Measurements from ENCODE around the gene SLC35A5. TPM values are rescaled to one million over a fixed set of nuclear protein-coding genes. Genes with fewer than 3 reads are reported as not detected.
A peak's percentile ranks its signal among the peaks of the same experiment; 100 is the strongest.

The SLC35A5 gene
- polyA plus RNA-seq, 4 donors: 6.2 to 49.3 (median 14.1) TPM

DNA sequence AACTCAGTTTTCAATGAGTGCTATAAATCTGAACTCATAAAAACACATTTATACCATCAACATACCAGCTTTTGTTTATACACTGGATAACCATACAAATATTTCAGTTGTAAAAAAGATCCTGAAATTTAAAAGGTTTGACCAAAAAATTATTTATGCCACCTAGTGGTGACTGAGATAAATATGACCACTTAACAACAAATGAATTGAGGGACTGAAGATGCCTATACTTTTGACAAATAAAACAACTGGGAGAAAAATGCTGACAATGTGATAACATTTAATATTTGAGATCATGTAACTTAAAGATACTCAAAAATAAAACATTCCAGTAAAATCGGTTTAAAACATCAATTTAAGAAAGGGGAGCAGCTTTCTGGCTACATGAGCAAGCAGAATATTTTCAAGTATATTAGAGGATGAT is 30.5 kb upstream of the SLC35A5 start:
- H3K4me1 ChIP-seq (ENCODE audit: control insufficient read depth in 3 of 3, insufficient read depth in 2 of 3, low read depth in 1 of 3, low read length in 2 of 3): no peaks in the 10 kb centered on the region
- H3K4me3 ChIP-seq (ENCODE audit: low read depth in 1 of 3, low read length in 3 of 3): no peak overlapping the region
- H3K27ac ChIP-seq (ENCODE audit: low read depth in 1 of 3, low read length in 2 of 3): no peak overlapping the region
- peaks cover 3 to 11% (median 5%) of the 10 kb centered on the region in 3 donors for H3K36me3 ChIP-seq (ENCODE audit: control insufficient read depth in 3 of 3, insufficient read depth in 2 of 3, low read depth in 1 of 3, low read length in 3 of 3)
- no peak for FAIRE-seq
- WGBS, 3 donors: 5 to 11% (median 6%) methylated on average over 1 of the region's 1 CpG
- H3K27me3 ChIP-seq (ENCODE audit: control insufficient read depth in 3 of 3, insufficient read depth in 3 of 3, low read length in 3 of 3): no peaks in the 10 kb centered on the region
- no peaks in the 10 kb centered on the region for H3K9me3 ChIP-seq (ENCODE audit: control insufficient read depth in 2 of 2, insufficient read depth in 1 of 2, low read depth in 1 of 2, low read length in 1 of 2)
- DNase-seq: peak; percentile 14 to 26

GRCh38 chr3:112539825-112540650 is 21.8 kb upstream of the SLC35A5 start:
- no peak for DNase-seq
- WGBS, 3 donors: 83 to 100% (median 87%) methylated on average over 1 of the region's 1 CpG
- no peaks in the 10 kb centered on the region for H3K27me3 ChIP-seq (ENCODE audit: control insufficient read depth in 3 of 3, insufficient read depth in 3 of 3, low read length in 3 of 3)
- H3K4me1 ChIP-seq (ENCODE audit: control insufficient read depth in 3 of 3, insufficient read depth in 2 of 3, low read depth in 1 of 3, low read length in 2 of 3): no peaks in the 10 kb centered on the region
- H3K4me3 ChIP-seq (ENCODE audit: low read depth in 1 of 3, low read length in 3 of 3): no peak overlapping the region
- no peak overlapping the region for H3K27ac ChIP-seq (ENCODE audit: low read depth in 1 of 3, low read length in 2 of 3)
- H3K36me3 ChIP-seq (ENCODE audit: control insufficient read depth in 3 of 3, insufficient read depth in 2 of 3, low read depth in 1 of 3, low read length in 3 of 3): peaks cover 3 to 13% (median 7%) of the 10 kb centered on the region in 3 donors
- no peaks in the 10 kb centered on the region for H3K9me3 ChIP-seq (ENCODE audit: control insufficient read depth in 2 of 2, insufficient read depth in 1 of 2, low read depth in 1 of 2, low read length in 1 of 2)
- no peak for FAIRE-seq

- FAIRE-seq (no peak), DNase-seq (no peak)
- Histone ChIP-seq H3K27me3 (ENCODE audit: control insufficient read depth in 3 of 3, insufficient read depth in 3 of 3, low read length in 3 of 3) (no peaks in the 10 kb centered on the region), H3K36me3 (ENCODE audit: control insufficient read depth in 3 of 3, insufficient read depth in 2 of 3, low read depth in 1 of 3, low read length in 3 of 3) (peaks cover 2 to 12% (median 9%) of the 10 kb centered on the region in 3 donors), H3K9me3 (ENCODE audit: control insufficient read depth in 2 of 2, insufficient read depth in 1 of 2, low read depth in 1 of 2, low read length in 1 of 2) (no peaks in the 10 kb centered on the region), H3K4me3 (ENCODE audit: low read depth in 1 of 3, low read length in 3 of 3) (no peak overlapping the region), H3K27ac (ENCODE audit: low read depth in 1 of 3, low read length in 2 of 3) (no peak overlapping the region), H3K4me1 (ENCODE audit: control insufficient read depth in 3 of 3, insufficient read depth in 2 of 3, low read depth in 1 of 3, low read length in 2 of 3) (peaks cover 0 to 3% (median 3%) of the 10 kb centered on the region in 3 donors)
- 86 to 92% (median 89%) methylated on average over 5 of the region's 5 CpGs for WGBS, 3 donors
Observed at GRCh38 chr3:112546216-112546759, 15.6 kb upstream of the SLC35A5 start.

DNA sequence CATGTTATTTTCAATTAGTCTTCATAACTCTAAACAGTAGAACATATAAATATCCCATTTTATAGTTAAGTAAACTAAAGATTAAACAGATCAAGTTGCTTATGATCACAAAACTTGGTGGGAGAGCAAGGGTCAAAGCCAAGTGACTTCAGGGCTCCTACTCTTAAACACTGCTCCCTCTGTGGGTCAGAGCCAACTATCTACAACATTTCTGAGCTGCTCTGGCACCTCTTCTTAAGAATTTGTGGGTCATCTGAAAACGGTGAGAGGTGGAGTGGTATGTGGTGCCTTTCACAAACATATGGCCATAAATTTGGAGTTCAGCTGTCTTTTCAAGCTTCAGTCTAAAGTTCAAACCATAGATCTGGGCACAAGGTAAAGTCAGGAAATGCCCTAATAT is 11.0 kb upstream of the SLC35A5 start:
- peaks cover 0 to 6% (median 3%) of the 10 kb centered on the region in 3 donors for H3K4me1 ChIP-seq (ENCODE audit: control insufficient read depth in 3 of 3, insufficient read depth in 2 of 3, low read depth in 1 of 3, low read length in 2 of 3)
- H3K9me3 ChIP-seq (ENCODE audit: control insufficient read depth in 2 of 2, insufficient read depth in 1 of 2, low read depth in 1 of 2, low read length in 1 of 2): no peaks in the 10 kb centered on the region
- no peak overlapping the region for H3K4me3 ChIP-seq (ENCODE audit: low read depth in 1 of 3, low read length in 3 of 3)
- no peaks in the 10 kb centered on the region for H3K27me3 ChIP-seq (ENCODE audit: control insufficient read depth in 3 of 3, insufficient read depth in 3 of 3, low read length in 3 of 3)
- 13 to 27% (median 22%) methylated on average over 1 of the region's 1 CpG for WGBS, 3 donors
- FAIRE-seq (no peak), DNase-seq (peak in 1 of 2 donors; percentile 17)
- H3K36me3 ChIP-seq (ENCODE audit: control insufficient read depth in 3 of 3, insufficient read depth in 2 of 3, low read depth in 1 of 3, low read length in 3 of 3): peaks cover 0 to 11% (median 9%) of the 10 kb centered on the region in 3 donors
- H3K27ac ChIP-seq (ENCODE audit: low read depth in 1 of 3, low read length in 2 of 3): no peak overlapping the region

DNA sequence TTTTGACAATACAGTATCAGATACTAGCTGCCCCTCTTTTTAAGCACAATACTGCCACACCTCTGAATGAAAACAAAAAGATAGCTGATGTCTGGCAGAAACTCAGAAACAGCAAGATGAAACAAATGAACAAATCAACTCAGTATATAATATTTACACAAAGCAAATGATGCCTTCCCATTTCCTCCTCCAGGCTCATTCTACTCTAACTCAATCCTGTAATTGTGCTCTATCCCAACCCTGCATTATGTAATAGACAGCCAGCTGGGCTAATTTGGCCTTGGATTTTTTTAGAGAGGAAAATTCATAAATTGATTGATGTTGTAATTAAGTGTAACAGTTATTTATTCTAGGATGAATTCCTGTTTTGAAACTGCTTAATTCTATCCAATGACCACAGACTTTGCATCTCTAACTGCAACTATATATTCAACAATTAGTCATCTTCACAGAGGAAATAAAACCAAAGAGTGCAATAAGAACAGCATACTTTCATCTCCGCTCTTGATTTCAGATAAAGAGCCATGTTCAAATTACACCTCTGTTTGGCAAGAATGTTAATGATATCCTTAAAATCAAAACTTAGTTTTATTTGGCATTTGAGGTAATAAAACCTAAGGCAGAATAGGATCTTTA is 6.2 kb upstream of the SLC35A5 start:
- peaks cover 0 to 11% (median 0%) of the 10 kb centered on the region in 3 donors for H3K36me3 ChIP-seq (ENCODE audit: control insufficient read depth in 3 of 3, insufficient read depth in 2 of 3, low read depth in 1 of 3, low read length in 3 of 3)
- FAIRE-seq (no peak), DNase-seq (no peak)
- WGBS, 3 donors: 56 to 77% (median 59%) methylated on average over 1 of the region's 1 CpG
- H3K4me1 ChIP-seq (ENCODE audit: control insufficient read depth in 3 of 3, insufficient read depth in 2 of 3, low read depth in 1 of 3, low read length in 2 of 3): peaks cover 0 to 6% (median 3%) of the 10 kb centered on the region in 3 donors
- no peaks in the 10 kb centered on the region for H3K27me3 ChIP-seq (ENCODE audit: control insufficient read depth in 3 of 3, insufficient read depth in 3 of 3, low read length in 3 of 3)
- no peak overlapping the region for H3K27ac ChIP-seq (ENCODE audit: low read depth in 1 of 3, low read length in 2 of 3)
- H3K4me3 ChIP-seq (ENCODE audit: low read depth in 1 of 3, low read length in 3 of 3): no peak overlapping the region
- no peaks in the 10 kb centered on the region for H3K9me3 ChIP-seq (ENCODE audit: control insufficient read depth in 2 of 2, insufficient read depth in 1 of 2, low read depth in 1 of 2, low read length in 1 of 2)

DNA sequence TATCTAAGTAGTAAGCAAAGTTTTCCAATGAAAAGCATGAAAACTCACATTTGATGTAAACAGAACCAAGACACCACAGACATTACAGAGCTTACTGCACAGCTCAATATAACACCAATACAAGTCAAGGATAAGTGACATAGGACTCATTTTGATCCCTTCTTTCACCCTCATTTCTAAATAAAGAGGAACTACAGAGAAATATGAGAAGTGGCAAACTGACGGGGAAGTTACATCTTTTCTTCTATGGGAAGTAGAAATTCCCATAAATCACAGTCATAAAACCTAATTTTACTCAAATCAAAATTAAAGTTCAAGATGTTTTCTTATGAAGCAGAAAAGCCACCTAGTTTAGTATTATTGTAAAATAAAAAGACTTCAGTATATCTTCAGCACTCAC is 3.9 kb upstream of the SLC35A5 start:
- Histone ChIP-seq H3K4me3 (ENCODE audit: low read depth in 1 of 3, low read length in 3 of 3) (no peak overlapping the region), H3K9me3 (ENCODE audit: control insufficient read depth in 2 of 2, insufficient read depth in 1 of 2, low read depth in 1 of 2, low read length in 1 of 2) (no peaks in the 10 kb centered on the region), H3K36me3 (ENCODE audit: control insufficient read depth in 3 of 3, insufficient read depth in 2 of 3, low read depth in 1 of 3, low read length in 3 of 3) (peaks cover 0 to 7% (median 0%) of the 10 kb centered on the region in 3 donors), H3K4me1 (ENCODE audit: control insufficient read depth in 3 of 3, insufficient read depth in 2 of 3, low read depth in 1 of 3, low read length in 2 of 3) (peaks cover 0 to 3% (median 2%) of the 10 kb centered on the region in 3 donors), H3K27me3 (ENCODE audit: control insufficient read depth in 3 of 3, insufficient read depth in 3 of 3, low read length in 3 of 3) (no peaks in the 10 kb centered on the region), H3K27ac (ENCODE audit: low read depth in 1 of 3, low read length in 2 of 3) (no peak overlapping the region)
- 78 to 85% (median 79%) methylated on average over 1 of the region's 1 CpG for WGBS, 3 donors
- no peak for FAIRE-seq
- no peak for DNase-seq

DNA sequence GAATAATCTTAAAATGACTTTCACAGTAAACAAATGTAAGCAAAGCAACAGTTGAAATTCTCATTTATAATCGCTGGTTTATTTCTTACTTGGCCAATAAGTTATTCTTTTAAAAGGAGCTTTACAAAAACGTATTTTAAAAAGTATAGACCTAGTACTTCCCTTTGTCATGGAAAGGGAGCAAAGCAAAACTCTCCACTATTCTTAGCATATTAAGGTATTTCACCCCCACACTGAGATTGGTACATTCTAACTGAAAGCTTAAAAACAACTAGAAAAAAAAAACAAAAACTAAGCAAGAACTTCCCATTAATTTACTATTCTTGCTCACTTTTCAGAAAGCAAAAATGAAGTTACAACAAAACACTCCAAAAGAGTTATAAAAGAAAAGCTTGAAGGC is 1.5 kb upstream of the SLC35A5 start:
- WGBS, 3 donors: 10 to 25% (median 12%) methylated on average over 2 of the region's 2 CpGs
- Histone ChIP-seq H3K4me1 (ENCODE audit: control insufficient read depth in 3 of 3, insufficient read depth in 2 of 3, low read depth in 1 of 3, low read length in 2 of 3) (peaks cover 2 to 12% (median 3%) of the 10 kb centered on the region in 3 donors), H3K27ac (ENCODE audit: low read depth in 1 of 3, low read length in 2 of 3) (peak overlapping the region in 1 of 3 donors; percentile 92), H3K4me3 (ENCODE audit: low read depth in 1 of 3, low read length in 3 of 3) (peak overlapping the region in 2 of 3 donors; percentile 88 to 95), H3K27me3 (ENCODE audit: control insufficient read depth in 3 of 3, insufficient read depth in 3 of 3, low read length in 3 of 3) (no peaks in the 10 kb centered on the region), H3K9me3 (ENCODE audit: control insufficient read depth in 2 of 2, insufficient read depth in 1 of 2, low read depth in 1 of 2, low read length in 1 of 2) (no peaks in the 10 kb centered on the region), H3K36me3 (ENCODE audit: control insufficient read depth in 3 of 3, insufficient read depth in 2 of 3, low read depth in 1 of 3, low read length in 3 of 3) (peaks cover 0 to 7% (median 0%) of the 10 kb centered on the region in 3 donors)
- DNase-seq (no peak), FAIRE-seq (no peak)

- peak; percentile 81 to 89 for DNase-seq
Observed at GRCh38 chr3:112560721-112561483, 943 bp upstream of the SLC35A5 start.

More at GRCh38 chr3:112560721-112561483, 943 bp upstream of the SLC35A5 start:
- Histone ChIP-seq H3K27ac (ENCODE audit: low read depth in 1 of 3, low read length in 2 of 3) (peak overlapping the region; percentile 92 to 100 (median 97)), H3K36me3 (ENCODE audit: control insufficient read depth in 3 of 3, insufficient read depth in 2 of 3, low read depth in 1 of 3, low read length in 3 of 3) (peaks cover 0 to 10% (median 0%) of the 10 kb centered on the region in 3 donors), H3K4me1 (ENCODE audit: control insufficient read depth in 3 of 3, insufficient read depth in 2 of 3, low read depth in 1 of 3, low read length in 2 of 3) (peaks cover 0 to 12% (median 2%) of the 10 kb centered on the region in 3 donors), H3K4me3 (ENCODE audit: low read depth in 1 of 3, low read length in 3 of 3) (peak overlapping the region; percentile 75 to 95 (median 88)), H3K9me3 (ENCODE audit: control insufficient read depth in 2 of 2, insufficient read depth in 1 of 2, low read depth in 1 of 2, low read length in 1 of 2) (no peaks in the 10 kb centered on the region), H3K27me3 (ENCODE audit: control insufficient read depth in 3 of 3, insufficient read depth in 3 of 3, low read length in 3 of 3) (no peaks in the 10 kb centered on the region)
- FAIRE-seq: no peak
- 0% methylated on average over 29 of the region's 29 CpGs for WGBS, 3 donors

All from small intestine (tissue), 7 donors.